GM19324 (cell line): ENCODE results near the gene HAPLN2.
"Not testable (repeated sequence)": the region's sequence is repeated elsewhere in the genome, so short reads cannot be mapped to it uniquely, and the experiment has no call there.

Experiments used
- ATAC-seq: cut with Tn5 transposase; IDR thresholded peaks from one replicate; pipeline ENCODE4 v1.9.1; 2021; ENCODE audit warnings: mild to moderate bottlenecking, moderate library complexity; ENCODE audit not compliant: unreplicated experiment, low FRiP score

HAPLN2 gene

DNA sequence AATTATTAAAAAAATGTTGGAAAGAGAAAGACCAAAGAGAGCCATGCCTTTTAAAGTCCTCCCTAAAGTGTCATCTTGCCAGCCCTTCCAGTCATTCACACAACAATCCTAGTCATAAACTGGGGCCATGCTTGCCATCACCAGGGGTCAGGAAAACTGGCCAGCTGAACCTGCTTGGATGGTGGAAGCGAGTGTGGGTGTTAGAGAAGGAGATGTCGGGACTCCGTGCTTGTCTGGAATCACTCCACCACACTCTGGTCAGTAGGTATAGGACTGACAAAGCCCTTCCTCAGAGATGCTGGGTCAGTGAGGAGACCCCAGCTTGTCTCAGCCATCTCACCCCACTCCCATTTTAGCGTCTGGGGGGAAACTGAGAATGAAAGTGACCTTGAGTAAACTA is 3.3 kb upstream of the HAPLN2 start:
- ATAC-seq, result no peak

DNA sequence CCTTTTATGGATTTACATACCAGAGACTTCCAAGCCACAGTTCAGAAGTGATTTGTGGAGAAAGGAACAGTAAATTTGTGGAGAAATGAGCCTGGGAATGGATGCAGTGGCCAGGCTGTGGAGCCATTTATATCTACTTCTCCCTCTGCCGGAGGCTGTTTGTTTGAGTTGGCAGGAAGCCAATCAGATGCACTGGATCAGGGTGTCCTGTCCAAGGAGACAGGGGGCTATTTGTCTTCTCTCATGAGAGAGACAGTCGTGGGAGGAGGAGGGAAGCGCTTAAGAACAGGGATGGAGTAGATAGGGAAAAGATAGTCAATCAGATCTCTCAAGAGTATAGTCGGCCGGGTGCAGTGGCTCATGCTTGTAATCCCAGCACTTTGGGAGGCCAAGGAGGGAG is 2.8 kb upstream of the HAPLN2 start:
- no peak for ATAC-seq

- no peak for ATAC-seq
These were observed 354 bp downstream of the HAPLN2 start for GRCh38 chr1:156619582-156619955.

GRCh38 chr1:156622581-156623297 is 3.5 kb downstream of the HAPLN2 start:
- ATAC-seq, result no peak

- ATAC-seq, result no peak
These were observed 5.0 kb downstream of the HAPLN2 start for GRCh38 chr1:156623946-156624813.

- no peak for ATAC-seq
These were observed 5.7 kb downstream of the HAPLN2 start for GRCh38 chr1:156624814-156625435.

DNA sequence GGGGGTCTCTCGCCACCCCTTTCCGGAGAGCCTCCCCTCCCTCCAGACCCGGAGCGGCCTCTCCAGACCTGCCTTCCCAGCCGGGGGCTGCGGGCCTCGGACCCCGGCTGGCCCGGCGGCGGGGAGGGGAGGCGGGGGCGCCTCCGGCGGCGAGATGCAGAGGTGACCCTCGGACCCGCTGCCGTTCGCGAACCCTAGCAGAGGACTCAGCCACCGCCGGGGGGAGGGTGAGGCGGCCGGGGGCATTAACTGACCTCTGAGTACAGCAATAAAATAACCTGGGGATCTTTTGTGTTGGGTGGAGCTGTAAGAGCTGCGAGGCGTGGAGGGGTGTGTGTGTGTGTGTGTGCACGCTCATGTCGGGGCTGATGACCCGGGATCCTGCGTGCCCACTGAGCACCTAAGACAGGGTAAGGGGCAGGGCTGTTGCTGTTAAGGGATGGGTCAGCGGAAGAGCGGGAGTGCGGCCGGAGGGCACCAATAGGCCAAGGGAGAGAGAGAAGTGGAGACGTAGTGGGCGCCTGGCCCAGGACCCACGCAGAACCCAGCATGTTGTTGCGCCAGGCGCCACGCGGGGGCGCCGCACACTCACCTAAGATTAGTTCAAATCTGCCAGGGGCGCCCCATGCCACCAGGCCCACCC is 6.3 kb downstream of the HAPLN2 start:
- ATAC-seq, result no peak

GRCh38 chr1:156626079-156626438 is 6.8 kb downstream of the HAPLN2 start:
- no peak for ATAC-seq

DNA sequence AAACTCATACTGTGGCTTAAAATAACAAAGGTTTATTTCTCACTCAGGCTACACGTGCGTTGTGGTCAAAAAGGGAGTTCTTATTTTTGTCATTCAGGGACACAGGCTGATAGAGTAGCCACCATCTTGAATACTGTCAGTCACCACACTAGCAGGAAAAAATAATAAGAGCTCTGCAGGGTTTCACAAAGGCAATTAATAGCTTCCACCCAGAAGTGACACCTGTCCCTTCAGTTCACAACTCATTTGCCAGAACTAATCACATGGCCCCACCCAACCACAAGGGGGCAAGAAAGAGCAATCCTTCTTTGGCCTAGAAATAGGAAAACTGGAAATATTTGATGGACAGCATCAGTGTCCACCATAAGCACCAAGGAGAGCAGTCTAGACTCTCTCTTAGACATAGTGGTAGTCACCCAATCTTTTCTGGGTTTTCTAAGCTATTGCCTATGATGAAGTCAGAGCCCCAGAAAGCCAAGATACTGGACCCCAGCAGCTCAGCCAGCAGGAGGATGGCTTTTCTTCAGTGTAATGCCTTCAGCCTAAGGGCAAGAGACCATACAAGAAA is 8.2 kb downstream of the HAPLN2 start:
- ATAC-seq, result no peak

- no peak for ATAC-seq
These were observed 10.7 kb downstream of the HAPLN2 start for GRCh38 chr1:156629823-156630449.

DNA sequence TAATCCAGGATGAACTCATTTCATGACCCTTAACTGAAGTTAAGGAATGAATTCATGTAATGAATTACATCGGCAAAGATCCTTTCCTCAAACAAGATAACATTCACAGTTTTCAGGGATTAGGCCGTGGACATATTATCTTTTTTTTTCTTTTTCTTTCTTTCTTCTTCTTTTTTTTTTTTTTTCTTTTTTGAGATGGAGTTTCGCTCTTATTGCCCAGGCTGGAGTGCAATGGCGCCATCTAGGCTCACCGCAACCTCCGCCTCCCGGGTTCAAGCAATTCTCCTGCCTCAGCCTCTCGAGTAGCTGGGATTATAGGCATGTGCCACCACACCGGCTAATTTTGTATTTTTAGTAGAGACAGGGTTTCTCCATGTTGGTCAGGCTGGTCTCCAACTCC is 11.9 kb downstream of the HAPLN2 start:
- not testable (repeated sequence) for ATAC-seq

- no peak for ATAC-seq
These were observed 13.1 kb downstream of the HAPLN2 start for GRCh38 chr1:156632355-156632754.

- no peak for ATAC-seq
These were observed 19.2 kb downstream of the HAPLN2 start for GRCh38 chr1:156638189-156638985.

DNA sequence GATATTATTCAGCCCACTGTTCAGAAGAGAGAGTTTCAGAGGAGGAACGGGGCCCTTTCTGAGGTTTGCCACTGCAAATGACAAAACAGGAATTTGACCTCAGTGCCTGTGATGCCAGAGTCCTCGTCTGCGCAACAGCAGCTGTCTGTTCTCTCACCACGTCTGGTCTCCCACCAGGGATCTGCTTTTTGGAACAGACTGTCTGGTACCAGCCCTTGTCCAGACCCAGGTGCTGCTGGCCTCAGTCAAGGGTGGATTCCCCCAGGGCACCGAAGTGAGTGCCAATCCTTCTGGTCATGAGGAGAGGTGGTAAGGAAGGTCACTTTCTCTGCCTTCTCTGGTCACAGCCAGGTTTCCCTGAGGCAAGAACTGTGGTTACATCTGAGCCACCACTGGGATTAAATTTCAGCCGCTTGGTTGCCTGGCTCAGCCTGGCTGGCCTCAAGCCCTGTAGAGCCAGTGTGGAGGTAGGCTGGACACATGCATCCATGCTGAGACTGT is 20.4 kb downstream of the HAPLN2 start:
- no peak for ATAC-seq

DNA sequence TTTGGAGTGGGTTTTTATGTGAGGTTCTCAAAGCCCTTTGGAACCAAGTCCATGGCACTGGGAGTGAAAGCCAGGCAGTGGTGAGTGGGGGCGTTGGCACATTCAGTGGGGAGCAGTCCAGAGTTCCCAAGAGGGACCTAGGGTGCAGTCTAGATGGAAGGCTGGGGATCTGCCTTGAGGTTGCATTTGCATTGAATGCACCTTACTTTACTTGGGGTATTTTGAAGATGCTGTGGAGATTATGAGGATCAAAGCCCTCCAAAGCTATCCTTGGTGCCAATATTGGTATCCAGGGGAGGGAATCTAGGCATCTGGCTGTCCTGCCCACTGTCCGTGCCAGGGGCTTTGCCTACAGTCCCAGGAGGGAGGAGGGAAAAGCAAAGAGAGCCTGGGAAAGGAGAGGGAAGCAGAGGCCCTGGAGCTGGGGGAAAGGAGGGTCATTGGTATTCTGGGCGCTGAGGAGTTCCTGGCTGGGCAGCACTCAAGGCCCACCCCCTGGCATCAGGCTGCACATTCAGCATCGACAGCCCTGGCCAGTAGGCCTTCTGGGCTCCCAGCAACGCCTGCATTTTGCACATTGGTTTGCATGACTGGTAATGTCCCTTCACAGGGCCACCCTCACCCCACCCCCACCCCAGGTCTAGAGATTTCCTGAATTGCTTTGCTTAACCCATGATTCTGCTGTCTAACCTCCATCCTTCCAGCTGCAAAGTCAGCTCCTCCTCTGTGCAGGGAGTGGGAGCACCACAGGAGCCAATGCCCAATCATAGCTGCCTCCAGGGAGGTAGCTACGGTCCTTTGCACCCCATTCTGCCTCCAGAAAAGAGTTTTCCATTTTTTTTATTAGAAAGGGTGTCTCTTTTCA is 21.9 kb downstream of the HAPLN2 start:
- no peak for ATAC-seq

- ATAC-seq, result no peak
These were observed 22.6 kb downstream of the HAPLN2 start, which contains the start of gene BCAN for GRCh38 chr1:156641761-156642264. TSS of gene BCAN (plus strand) at chr1:156642117. CDS start at chr1:156646055, 3,938 bp downstream.

- ATAC-seq, result no peak
These were observed 23.2 kb downstream of the HAPLN2 start for GRCh38 chr1:156642265-156643048.
